8988T (cell line): ENCODE data around the gene ITGA7.

Experiments used
- DNase-seq: peaks from one replicate; pipeline ENCODE4 v3.0.0; 2011

ITGA7 gene

DNA sequence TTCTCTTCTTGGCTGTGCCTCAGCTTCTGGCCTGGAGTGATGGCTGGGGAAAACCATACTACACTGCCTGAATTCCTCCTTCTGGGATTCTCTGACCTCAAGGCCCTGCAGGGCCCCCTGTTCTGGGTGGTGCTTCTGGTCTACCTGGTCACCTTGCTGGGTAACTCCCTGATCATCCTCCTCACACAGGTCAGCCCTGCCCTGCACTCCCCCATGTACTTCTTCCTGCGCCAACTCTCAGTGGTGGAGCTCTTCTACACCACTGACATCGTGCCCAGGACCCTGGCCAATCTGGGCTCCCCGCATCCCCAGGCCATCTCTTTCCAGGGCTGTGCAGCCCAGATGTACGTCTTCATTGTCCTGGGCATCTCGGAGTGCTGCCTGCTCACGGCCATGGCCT is 70.9 kb downstream of the ITGA7 start, which contains the start of gene OR10P1:
Gene OR10P1, plus strand, starts transcription at position 40 of the 400 bp plus-strand sequence. Its CDS starts 0 bp downstream, at position 40.
- no peak for DNase-seq

DNA sequence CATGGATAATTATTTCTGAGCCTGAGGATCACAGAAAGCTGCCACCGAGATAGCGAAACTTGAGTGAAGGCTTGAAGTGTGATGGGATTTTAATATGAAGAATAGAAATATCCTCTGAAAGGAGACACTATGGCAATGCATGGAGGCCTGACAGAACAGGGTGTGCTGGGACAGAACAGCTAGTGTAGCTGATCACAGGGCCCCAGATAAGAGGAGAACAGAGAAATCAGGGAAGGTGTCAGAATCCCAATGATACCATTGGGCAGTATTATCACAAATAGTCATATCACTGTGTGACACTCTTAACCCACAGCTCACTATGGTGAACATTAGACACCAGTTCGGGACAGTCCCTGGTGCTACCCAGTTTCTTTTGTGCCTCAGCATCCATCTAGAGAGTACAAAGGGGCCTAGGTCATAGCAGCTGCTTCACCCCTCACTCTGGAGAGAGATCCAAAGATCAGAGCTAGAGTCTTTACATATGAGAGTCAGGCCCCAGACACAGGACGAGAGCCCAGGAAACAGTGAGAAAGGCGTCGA is 71.5 kb downstream of the ITGA7 start:
- no peak for DNase-seq
